HG02973 (cell line): Measurements from ENCODE around the gene TGFB3.
"Not testable (repeated sequence)": the region's sequence is repeated elsewhere in the genome, so short reads cannot be mapped to it uniquely, and the experiment has no call there.

Experiments used
- ATAC-seq: cut with Tn5 transposase; IDR thresholded peaks from one replicate; pipeline ENCODE4 v1.9.1; 2021; ENCODE audit warnings: moderate library complexity; ENCODE audit not compliant: unreplicated experiment

TGFB3 gene

GRCh38 chr14:75961662-75962061 lies 20.1 kb downstream of the TGFB3 start:
- ATAC-seq = no peak

GRCh38 chr14:75960231-75960630 lies 21.6 kb downstream of the TGFB3 start:
- no peak for ATAC-seq

- no peak for ATAC-seq
These were observed 22.8 kb downstream of the TGFB3 start for GRCh38 chr14:75959031-75959430.

GRCh38 chr14:75952489-75952888 lies 29.3 kb downstream of the TGFB3 start:
- no peak for ATAC-seq

- no peak for ATAC-seq
These were observed 35.0 kb downstream of the TGFB3 start for GRCh38 chr14:75946785-75947184.

- ATAC-seq = no peak
These were observed 37.1 kb downstream of the TGFB3 start for GRCh38 chr14:75944607-75945241.

GRCh38 chr14:75941030-75941429 lies 40.8 kb downstream of the TGFB3 start:
- no peak for ATAC-seq

- ATAC-seq = no peak
These were observed 42.6 kb downstream of the TGFB3 start for GRCh38 chr14:75939200-75939599.

GRCh38 chr14:75934998-75935628 lies 46.7 kb downstream of the TGFB3 start:
- no peak for ATAC-seq

- no peak for ATAC-seq
These were observed 48.0 kb downstream of the TGFB3 start for GRCh38 chr14:75933712-75934296.

GRCh38 chr14:75928690-75929181 lies 53.1 kb downstream of the TGFB3 start:
- ATAC-seq = no peak

- no peak for ATAC-seq
These were observed 54.2 kb downstream of the TGFB3 start for GRCh38 chr14:75927564-75928087.

GRCh38 chr14:75926431-75927115 lies 55.2 kb downstream of the TGFB3 start:
- no peak for ATAC-seq

GRCh38 chr14:75925141-75925840 lies 56.5 kb downstream of the TGFB3 start:
- not testable (repeated sequence) for ATAC-seq

GRCh38 chr14:75920421-75920820 lies 61.4 kb downstream of the TGFB3 start:
- ATAC-seq = not testable (repeated sequence)

- ATAC-seq = no peak
These were observed 63.9 kb downstream of the TGFB3 start for GRCh38 chr14:75917946-75918335.

- no peak for ATAC-seq
These were observed 64.4 kb downstream of the TGFB3 start for GRCh38 chr14:75917322-75917945.

- ATAC-seq = no peak
These were observed 66.8 kb downstream of the TGFB3 start for GRCh38 chr14:75915045-75915444.

- no peak for ATAC-seq
These were observed 68.6 kb downstream of the TGFB3 start for GRCh38 chr14:75913183-75913582.

GRCh38 chr14:75911883-75912282 lies 69.9 kb downstream of the TGFB3 start:
- ATAC-seq = no peak
